ENCODE measurements around the gene NDUFAF2. TPM values are rescaled to one million over a fixed set of nuclear protein-coding genes. Genes with fewer than 3 reads are reported as not detected.

NDUFAF2 gene
- total RNA-seq, 4 donors from 2014 or later, result 44.0 to 56.3 (median 45.9) TPM

- Histone ChIP-seq H3K9me3 (no peaks in the 10 kb centered on the region), H3K4me3 (no peak overlapping the region), H3K27ac (no peak overlapping the region), H3K27me3 (no peaks in the 10 kb centered on the region), H3K4me1 (no peaks in the 10 kb centered on the region), H3K36me3 (peaks cover 0 to 21% of the 10 kb centered on the region in 2 donors)
- TF ChIP-seq POLR2A (IDR thresholded peaks at IDR 0.05) (no peak), CTCF (IDR thresholded peaks at IDR 0.05) (no peak), POLR2AphosphoS5 (IDR thresholded peaks at IDR 0.05) (no peak), EP300 (IDR thresholded peaks at IDR 0.05) (no peak)
- ATAC-seq, result no peak
Measured at GRCh38 chr5:61071526-61071925, 126.5 kb downstream of the NDUFAF2 start.

- H3K36me3 ChIP-seq, result peaks cover 0 to 21% of the 10 kb centered on the region in 2 donors
- H3K4me3 ChIP-seq, result no peak overlapping the region
- no peak overlapping the region for H3K27ac ChIP-seq
- no peaks in the 10 kb centered on the region for H3K9me3 ChIP-seq
- TF ChIP-seq POLR2AphosphoS5 (IDR thresholded peaks at IDR 0.05) (no peak), POLR2A (IDR thresholded peaks at IDR 0.05) (no peak), CTCF (IDR thresholded peaks at IDR 0.05) (no peak), EP300 (IDR thresholded peaks at IDR 0.05) (no peak)
- ATAC-seq, result no peak
- no peaks in the 10 kb centered on the region for H3K4me1 ChIP-seq
- H3K27me3 ChIP-seq, result no peaks in the 10 kb centered on the region
- WGBS, 2 donors (ENCODE audit: low coverage in 1 of 2), result 32 to 62% methylated on average over 1 of the region's 1 CpG
Measured at GRCh38 chr5:61076626-61077025, 131.6 kb downstream of the NDUFAF2 start.

- Histone ChIP-seq H3K36me3 (no peaks in the 10 kb centered on the region), H3K4me3 (no peak overlapping the region), H3K9me3 (no peaks in the 10 kb centered on the region), H3K27me3 (no peaks in the 10 kb centered on the region), H3K4me1 (no peaks in the 10 kb centered on the region), H3K27ac (no peak overlapping the region)
- 63 to 81% methylated on average over 2 of the region's 2 CpGs for WGBS, 2 donors (ENCODE audit: low coverage in 1 of 2)
- ATAC-seq, result no peak
- no peak for TF ChIP-seq POLR2AphosphoS5 (IDR thresholded peaks at IDR 0.05)
- TF ChIP-seq POLR2A (IDR thresholded peaks at IDR 0.05), result no peak
- no peak for TF ChIP-seq EP300 (IDR thresholded peaks at IDR 0.05)
- TF ChIP-seq CTCF (IDR thresholded peaks at IDR 0.05), result no peak
Measured at GRCh38 chr5:61081741-61082140, 136.7 kb downstream of the NDUFAF2 start.

- Histone ChIP-seq H3K36me3 (no peaks in the 10 kb centered on the region), H3K27ac (no peak overlapping the region), H3K9me3 (no peaks in the 10 kb centered on the region), H3K4me3 (no peak overlapping the region), H3K27me3 (no peaks in the 10 kb centered on the region), H3K4me1 (no peaks in the 10 kb centered on the region)
- ATAC-seq, result no peak
- 90 to 100% methylated on average over 3 of the region's 3 CpGs for WGBS, 2 donors (ENCODE audit: low coverage in 1 of 2)
- TF ChIP-seq EP300 (IDR thresholded peaks at IDR 0.05), result no peak
- no peak for TF ChIP-seq POLR2AphosphoS5 (IDR thresholded peaks at IDR 0.05)
- TF ChIP-seq CTCF (IDR thresholded peaks at IDR 0.05), result no peak
- TF ChIP-seq POLR2A (IDR thresholded peaks at IDR 0.05), result no peak
Measured at GRCh38 chr5:61082516-61083280, 137.7 kb downstream of the NDUFAF2 start.

- Histone ChIP-seq H3K27me3 (no peaks in the 10 kb centered on the region), H3K9me3 (no peaks in the 10 kb centered on the region), H3K4me1 (no peaks in the 10 kb centered on the region), H3K4me3 (no peak overlapping the region), H3K27ac (no peak overlapping the region), H3K36me3 (no peaks in the 10 kb centered on the region)
- WGBS, 2 donors (ENCODE audit: low coverage in 1 of 2), result 100% methylated on average over 1 of the region's 1 CpG
- ATAC-seq, result no peak
- no peak for TF ChIP-seq EP300 (IDR thresholded peaks at IDR 0.05)
- TF ChIP-seq POLR2AphosphoS5 (IDR thresholded peaks at IDR 0.05), result no peak
- no peak for TF ChIP-seq POLR2A (IDR thresholded peaks at IDR 0.05)
Measured at GRCh38 chr5:61084658-61085057, 139.7 kb downstream of the NDUFAF2 start.

Measured in gastroesophageal sphincter (tissue), 4 donors.